AG04450 (cell line): Measurements from ENCODE around the gene TSPAN9. TPM values are rescaled to one million over a fixed set of nuclear protein-coding genes. Genes with fewer than 3 reads are reported as not detected.

Source experiments
- CTCF ChIA-PET: fragments of 300-600, 350-600 bp; formaldehyde crosslinking; extraction: SDS; loops from one replicate; lab custom pipeline; 2022; ENCODE audit warnings: antibody characterized with exemption, inconsistent platforms; lab: Charles Lee
- POLR2A ChIA-PET: fragments of 350-600 bp; formaldehyde crosslinking; extraction: SDS; loops from one replicate; lab custom pipeline; 2021; ENCODE audit warnings: antibody characterized with exemption, inconsistent platforms; lab: Yijun Ruan, JAX
- DNase-seq: peaks from one replicate; pipeline ENCODE4 v3.0.0-alpha.2; 2011; ENCODE audit warnings: low read depth, low spot score
- H3K27ac ChIP-seq: one replicate; pipeline ENCODE4 v1.5.1; 2012; ENCODE audit warnings: low read depth, low read length, control low read depth
- H3K27me3 ChIP-seq: one replicate; pipeline ENCODE4 v1.6.0; 2012; ENCODE audit warnings: low read length; ENCODE audit not compliant: control insufficient read depth, insufficient read depth
- H3K4me3 ChIP-seq: 2 replicates; pipeline ENCODE4 v1.5.1; 2011; ENCODE audit warnings: mild to moderate bottlenecking, low read depth, low read length, control low read depth
- H3K9me3 ChIP-seq: 2 replicates; pipeline ENCODE4 v1.5.1; 2012; ENCODE audit warnings: low read length; ENCODE audit not compliant: control insufficient read depth, insufficient read depth
- polyA plus RNA-seq: library from polyadenylated mRNA; depleted of rRNA; stranded (reverse); fragments of >200 nt; gene quantifications from 2 replicates; pipeline ENCODE4 v1.2.3, GENCODE V29; 2011
- TF ChIP-seq, protein P1 (sequence below): IDR thresholded peaks from 2 replicates; pipeline ENCODE4 v1.5.1; 2011; ENCODE audit warnings: low read depth, low read length, control low read depth, inconsistent platforms

TSPAN9 gene
- polyA plus RNA-seq, 1 experiment = 68.0 TPM

DNA sequence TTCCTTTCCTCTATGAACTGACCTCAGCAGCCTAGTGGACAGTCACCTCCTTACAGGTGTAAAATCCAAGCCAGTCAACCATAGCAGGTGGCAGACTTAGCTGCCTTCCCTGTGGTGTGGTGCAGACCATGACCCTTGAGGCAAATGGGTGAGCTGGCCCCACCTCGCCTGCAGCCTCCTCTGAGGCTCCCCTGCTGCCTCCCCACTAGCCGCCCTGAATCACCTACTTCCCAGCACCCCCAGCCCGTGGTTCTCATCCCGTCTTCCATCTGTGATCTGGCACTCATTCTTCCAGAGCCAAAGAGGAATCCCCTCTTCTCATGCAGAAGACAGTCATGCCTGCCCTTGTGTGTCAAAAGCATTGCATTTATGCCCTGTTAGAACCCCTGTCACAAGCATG lies 34.4 kb upstream of the TSPAN9 start:
- DNase-seq = no peak
- Histone ChIP-seq H3K4me3 (no peak overlapping the region), H3K9me3 (no peaks in the 10 kb centered on the region), H3K27me3 (no peaks in the 10 kb centered on the region), H3K27ac (no peak overlapping the region)
- CTCF ChIA-PET = interaction anchor here (1.7 to 2.3 kb wide), 6 partner anchors 10 to 360 kb away, joined by 5 to 17 read pairs (median 12); no protein-coding TSS in a partner anchor
- POLR2A ChIA-PET = interaction anchor here (0.7 kb wide), 1 partner anchor 51 kb away, joined by 3 read pairs; no protein-coding TSS in a partner anchor
- TF ChIP-seq, protein P1, sequence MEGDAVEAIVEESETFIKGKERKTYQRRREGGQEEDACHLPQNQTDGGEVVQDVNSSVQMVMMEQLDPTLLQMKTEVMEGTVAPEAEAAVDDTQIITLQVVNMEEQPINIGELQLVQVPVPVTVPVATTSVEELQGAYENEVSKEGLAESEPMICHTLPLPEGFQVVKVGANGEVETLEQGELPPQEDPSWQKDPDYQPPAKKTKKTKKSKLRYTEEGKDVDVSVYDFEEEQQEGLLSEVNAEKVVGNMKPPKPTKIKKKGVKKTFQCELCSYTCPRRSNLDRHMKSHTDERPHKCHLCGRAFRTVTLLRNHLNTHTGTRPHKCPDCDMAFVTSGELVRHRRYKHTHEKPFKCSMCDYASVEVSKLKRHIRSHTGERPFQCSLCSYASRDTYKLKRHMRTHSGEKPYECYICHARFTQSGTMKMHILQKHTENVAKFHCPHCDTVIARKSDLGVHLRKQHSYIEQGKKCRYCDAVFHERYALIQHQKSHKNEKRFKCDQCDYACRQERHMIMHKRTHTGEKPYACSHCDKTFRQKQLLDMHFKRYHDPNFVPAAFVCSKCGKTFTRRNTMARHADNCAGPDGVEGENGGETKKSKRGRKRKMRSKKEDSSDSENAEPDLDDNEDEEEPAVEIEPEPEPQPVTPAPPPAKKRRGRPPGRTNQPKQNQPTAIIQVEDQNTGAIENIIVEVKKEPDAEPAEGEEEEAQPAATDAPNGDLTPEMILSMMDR = no peak

DNA sequence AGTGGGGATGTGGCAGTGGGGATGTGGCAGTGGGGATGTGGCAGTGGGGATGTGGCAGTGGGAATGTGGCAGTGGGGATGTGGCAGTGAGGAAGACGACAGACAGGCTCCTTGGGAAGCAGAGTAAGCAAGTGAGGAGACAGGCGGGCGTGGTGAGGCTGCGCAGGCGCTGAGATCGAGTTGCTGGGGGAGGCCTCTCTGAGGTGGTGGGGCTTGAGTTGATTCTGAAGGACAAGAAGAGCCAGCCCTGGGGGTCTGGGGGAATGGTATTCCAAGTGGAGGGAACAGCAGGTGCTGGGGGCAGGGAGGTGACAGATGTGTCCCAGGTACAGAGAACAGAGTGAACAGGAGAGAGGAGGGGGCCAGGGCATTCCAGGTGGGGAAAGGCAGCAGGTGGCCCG lies 33.8 kb upstream of the TSPAN9 start:
- H3K27me3 ChIP-seq = no peaks in the 10 kb centered on the region
- H3K4me3 ChIP-seq = no peak overlapping the region
- DNase-seq = no peak
- TF ChIP-seq, protein P1 = no peak
- H3K9me3 ChIP-seq = no peaks in the 10 kb centered on the region
- H3K27ac ChIP-seq = no peak overlapping the region
- ChIA-PET POLR2A (no interaction called here), CTCF (interaction anchor here (2.3 kb wide), 1 partner anchor 189 kb away, joined by 16 read pairs; no protein-coding TSS in a partner anchor)

DNA sequence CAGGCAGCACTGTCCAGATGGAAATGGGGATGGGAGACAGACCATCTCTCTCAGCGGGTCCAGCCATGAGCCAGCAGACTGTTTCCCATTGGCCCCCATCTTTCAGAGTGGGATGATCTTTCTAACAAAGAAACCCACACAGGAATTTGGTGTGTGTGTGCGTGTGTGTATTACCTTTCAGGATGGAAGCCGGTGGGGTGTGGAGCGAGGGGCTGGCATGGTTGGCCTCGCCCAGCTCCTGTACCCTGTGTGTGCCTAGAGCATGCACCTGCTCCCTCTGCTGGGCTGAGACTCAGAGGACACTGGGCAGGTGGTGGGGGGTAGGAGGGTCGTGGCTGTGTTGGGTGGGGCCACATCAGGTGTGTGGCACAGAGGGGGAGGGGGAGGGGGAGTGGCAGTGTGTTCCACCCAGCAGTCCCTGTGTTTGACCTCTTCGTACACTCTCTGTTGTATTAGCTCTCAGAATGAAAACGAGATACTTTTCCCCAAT lies 33.0 kb upstream of the TSPAN9 start:
- Histone ChIP-seq H3K4me3 (no peak overlapping the region), H3K27ac (no peak overlapping the region), H3K9me3 (no peaks in the 10 kb centered on the region), H3K27me3 (no peaks in the 10 kb centered on the region)
- POLR2A ChIA-PET = no interaction called here
- no peak for DNase-seq
- TF ChIP-seq, protein P1 = no peak
- CTCF ChIA-PET = interaction anchor here (0.6 kb wide), 1 partner anchor 193 kb away, joined by 4 read pairs; no protein-coding TSS in a partner anchor

DNA sequence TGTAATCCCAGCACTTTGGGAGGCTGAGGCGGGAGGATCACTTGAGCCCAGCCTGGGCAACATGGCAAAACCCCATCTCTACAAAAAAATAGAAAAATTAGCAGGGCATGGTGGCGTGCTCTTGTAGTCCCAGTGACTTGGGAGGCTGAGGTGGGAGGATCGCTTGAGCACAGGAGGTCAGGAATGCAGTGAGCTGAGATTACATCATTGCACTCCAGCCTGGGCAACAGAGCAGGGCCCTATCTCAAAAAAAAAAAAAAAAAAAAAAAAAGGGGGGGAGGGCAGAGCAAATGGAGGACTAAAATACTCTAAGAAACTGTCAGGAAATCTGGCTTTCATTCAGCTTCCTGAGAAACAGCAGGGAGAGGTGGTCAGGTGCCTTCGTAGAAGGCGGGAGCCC lies 31.7 kb upstream of the TSPAN9 start:
- H3K27ac ChIP-seq = no peak overlapping the region
- no peaks in the 10 kb centered on the region for H3K9me3 ChIP-seq
- H3K27me3 ChIP-seq = peaks cover 2% of the 10 kb centered on the region
- no peak overlapping the region for H3K4me3 ChIP-seq
- TF ChIP-seq, protein P1 = no peak
- ChIA-PET POLR2A (no interaction called here), CTCF (interaction anchor here (0.8 to 1.0 kb wide), 3 partner anchors 11 to 230 kb away, joined by 3 to 4 read pairs (median 4); no protein-coding TSS in a partner anchor)
- DNase-seq = no peak

DNA sequence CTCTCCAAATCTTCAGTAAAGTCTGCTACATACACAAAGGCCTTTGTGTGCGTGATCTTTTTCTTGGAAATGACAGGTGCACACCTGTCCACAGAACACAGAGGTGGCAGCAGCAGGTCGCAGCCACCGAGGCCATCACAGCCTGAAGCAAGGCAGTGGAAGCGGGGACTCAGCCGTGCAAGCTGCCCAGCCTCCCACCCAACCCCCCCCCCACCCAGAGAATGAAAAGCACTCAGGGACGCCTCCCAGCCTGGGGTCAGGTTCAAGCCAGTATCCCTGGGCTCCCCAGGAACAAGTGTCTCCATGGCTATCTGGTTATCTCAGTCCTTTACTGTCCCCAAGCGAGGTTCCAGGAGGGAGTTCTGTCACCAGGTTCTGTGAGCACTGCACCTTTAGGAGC lies 31.2 kb upstream of the TSPAN9 start:
- H3K27ac ChIP-seq = no peak overlapping the region
- POLR2A ChIA-PET = no interaction called here
- H3K9me3 ChIP-seq = no peaks in the 10 kb centered on the region
- TF ChIP-seq, protein P1 = no peak
- CTCF ChIA-PET = interaction anchor here (0.8 to 1.0 kb wide), 2 partner anchors 11 to 192 kb away, joined by 3 to 4 read pairs; no protein-coding TSS in a partner anchor
- peaks cover 2% of the 10 kb centered on the region for H3K27me3 ChIP-seq
- DNase-seq = no peak
- H3K4me3 ChIP-seq = no peak overlapping the region
